Right hindlimb (tissue), 1 donor: ENCODE measurements around the gene ARHGEF19.
"Not testable (repeated sequence)": the region's sequence is repeated elsewhere in the genome, so short reads cannot be mapped to it uniquely, and the experiment has no call there.

ENCODE experiments used
- DNase-seq: peaks from one replicate; pipeline ENCODE4 v3.0.0-alpha.2; 2018

Gene ARHGEF19

GRCh38 chr1:16218674-16219071 lies 6.2 kb upstream of the ARHGEF19 start:
- DNase-seq, result no peak

GRCh38 chr1:16218014-16218673 lies 5.7 kb upstream of the ARHGEF19 start:
- DNase-seq, result no peak

- peak; percentile 97 for DNase-seq
Observed at GRCh38 chr1:16217061-16217785, 4.8 kb upstream of the ARHGEF19 start.

GRCh38 chr1:16215882-16216753 lies 3.7 kb upstream of the ARHGEF19 start:
- peak; percentile 91 for DNase-seq

GRCh38 chr1:16215240-16215639 lies 2.8 kb upstream of the ARHGEF19 start:
- not testable (repeated sequence) for DNase-seq

GRCh38 chr1:16213544-16213943 lies 1.1 kb upstream of the ARHGEF19 start:
- DNase-seq, result not testable (repeated sequence)

- DNase-seq, result no peak
Observed at GRCh38 chr1:16213013-16213412, 561 bp upstream of the ARHGEF19 start.

- no peak for DNase-seq
Observed at GRCh38 chr1:16211824-16212223, 628 bp downstream of the ARHGEF19 start.

- DNase-seq, result no peak
Observed at GRCh38 chr1:16210581-16210980, 1.9 kb downstream of the ARHGEF19 start.

- peak; percentile 71 for DNase-seq
Observed at GRCh38 chr1:16209847-16210407, 2.5 kb downstream of the ARHGEF19 start.

- no peak for DNase-seq
Observed at GRCh38 chr1:16209132-16209846, 3.2 kb downstream of the ARHGEF19 start.

GRCh38 chr1:16208270-16208987 lies 4.0 kb downstream of the ARHGEF19 start:
- DNase-seq, result no peak

- no peak for DNase-seq
Observed at GRCh38 chr1:16207318-16208269, 4.9 kb downstream of the ARHGEF19 start.

- DNase-seq, result peak; percentile 98
Observed at GRCh38 chr1:16206547-16207317, 5.7 kb downstream of the ARHGEF19 start.

GRCh38 chr1:16205891-16206546 lies 6.4 kb downstream of the ARHGEF19 start:
- peak; percentile 61 for DNase-seq

GRCh38 chr1:16205334-16205671 lies 7.1 kb downstream of the ARHGEF19 start:
- no peak for DNase-seq

- DNase-seq, result no peak
Observed at GRCh38 chr1:16204634-16205333, 7.7 kb downstream of the ARHGEF19 start.

- DNase-seq, result no peak
Observed at GRCh38 chr1:16204216-16204615, 8.2 kb downstream of the ARHGEF19 start.

- DNase-seq, result no peak
Observed at GRCh38 chr1:16203550-16203949, 8.9 kb downstream of the ARHGEF19 start.
